HG03565 (cell line): ENCODE data around the gene LIMS2.

Experiments used
- ATAC-seq: cut with Tn5 transposase; IDR thresholded peaks from one replicate; pipeline ENCODE4 v1.9.1; 2021; ENCODE audit warnings: mild to moderate bottlenecking, moderate library complexity; ENCODE audit not compliant: unreplicated experiment

Gene LIMS2

DNA sequence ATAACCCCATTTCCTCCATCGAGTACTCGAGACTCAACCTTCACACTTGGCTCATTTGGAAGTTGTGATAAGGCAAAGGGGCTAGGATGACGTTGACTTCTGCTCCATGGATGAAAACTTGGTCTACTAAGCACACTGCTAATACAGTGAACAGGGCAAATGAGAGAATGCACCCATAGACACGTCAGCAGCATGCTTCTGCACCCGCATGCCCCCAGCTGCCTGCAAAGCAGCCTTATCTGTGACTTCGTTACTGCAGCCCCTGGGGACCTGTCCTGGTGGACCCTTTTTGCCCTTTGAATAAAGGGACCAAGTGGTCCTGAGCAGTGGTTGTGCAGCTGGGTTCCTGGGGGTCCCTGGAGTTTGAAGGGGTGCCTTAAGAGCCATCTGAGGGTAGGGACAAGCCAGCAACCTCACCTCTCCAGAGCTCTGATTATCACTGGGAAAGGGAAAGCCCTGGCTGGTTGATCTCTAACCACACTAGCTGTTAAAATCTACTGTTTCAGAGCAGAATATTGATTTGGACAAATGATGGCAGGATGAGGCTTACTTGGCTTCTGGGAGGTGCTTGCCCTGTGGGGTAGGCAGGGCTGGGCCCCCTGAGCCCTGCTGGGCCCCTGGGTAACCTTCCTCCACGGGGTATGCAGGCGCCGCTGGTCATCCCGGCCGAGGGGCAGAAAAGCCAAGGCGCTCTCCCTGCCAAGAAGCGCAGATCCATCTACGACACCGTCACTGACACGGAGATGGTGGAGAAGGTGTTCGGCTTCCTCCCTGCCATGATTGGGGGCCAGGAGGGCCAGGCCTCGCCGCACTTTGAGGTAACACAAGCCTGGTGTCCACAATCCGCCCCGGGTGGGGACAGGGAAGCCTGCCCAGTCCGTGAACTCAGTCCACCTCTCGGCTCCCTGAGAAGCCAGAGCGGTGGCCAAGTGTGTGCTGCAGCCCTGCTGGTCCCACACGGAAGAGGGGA lies 67.0 kb downstream of the LIMS2 start:
- no peak for ATAC-seq

DNA sequence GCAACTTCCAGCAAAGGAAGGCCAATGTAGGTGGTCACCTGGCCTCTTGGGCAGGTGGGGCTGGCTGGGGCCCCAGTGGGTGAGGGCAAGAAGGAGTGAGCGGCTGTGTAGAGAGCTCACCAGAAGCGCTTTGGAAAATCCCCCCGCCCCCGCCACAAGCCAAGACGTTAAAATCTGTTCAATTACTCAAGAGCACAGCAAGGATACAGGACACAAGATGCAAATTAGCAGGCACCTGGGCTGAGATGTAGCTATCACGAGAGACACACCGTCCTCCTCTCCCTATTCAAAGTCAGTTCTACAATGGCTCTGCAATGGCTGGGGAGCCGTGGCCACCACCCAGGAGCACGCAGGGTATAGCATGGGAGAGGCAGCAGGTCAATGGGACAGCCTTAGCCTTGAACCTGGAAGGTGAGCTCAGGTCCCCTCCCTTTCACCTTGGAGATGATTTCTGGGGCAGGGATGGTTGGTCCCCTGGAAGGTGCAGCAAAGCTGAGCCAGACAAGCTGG lies 67.9 kb downstream of the LIMS2 start:
- no peak for ATAC-seq

DNA sequence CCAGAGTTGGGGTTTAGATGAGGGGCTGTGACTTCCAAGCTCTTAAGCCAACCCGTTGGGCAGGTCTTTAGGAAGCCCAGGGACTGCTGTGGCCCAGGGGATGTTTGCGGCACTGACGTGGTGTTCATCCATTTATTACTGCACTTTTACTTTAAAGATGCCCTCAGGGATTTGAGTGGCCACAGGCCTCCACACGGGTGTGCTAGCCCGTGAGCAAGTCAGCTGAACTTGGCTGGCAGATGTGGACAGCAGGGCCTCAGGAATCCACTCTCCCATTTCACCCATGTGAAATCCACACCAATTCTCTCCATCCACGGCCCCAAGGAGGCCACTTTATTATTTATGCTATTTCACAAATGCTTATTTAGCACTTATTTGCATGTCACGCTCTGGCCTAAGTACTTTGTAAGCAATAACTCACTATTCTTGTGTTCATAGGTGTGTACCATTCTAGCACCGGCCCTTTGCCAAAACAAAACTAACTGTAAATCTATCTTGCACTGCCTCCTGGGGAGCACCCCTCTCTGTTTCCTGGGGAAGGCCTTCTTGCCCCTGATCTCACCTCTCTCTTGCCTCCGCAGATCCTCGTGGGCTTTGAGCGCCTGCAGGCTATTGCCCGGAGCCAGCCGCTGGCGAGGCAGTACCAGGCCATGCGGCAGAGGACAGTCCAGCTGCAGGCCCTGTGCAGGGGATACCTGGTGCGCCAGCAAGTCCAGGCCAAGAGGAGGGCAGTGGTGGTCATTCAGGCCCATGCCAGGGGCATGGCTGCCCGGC lies 68.5 kb downstream of the LIMS2 start:
- no peak for ATAC-seq

DNA sequence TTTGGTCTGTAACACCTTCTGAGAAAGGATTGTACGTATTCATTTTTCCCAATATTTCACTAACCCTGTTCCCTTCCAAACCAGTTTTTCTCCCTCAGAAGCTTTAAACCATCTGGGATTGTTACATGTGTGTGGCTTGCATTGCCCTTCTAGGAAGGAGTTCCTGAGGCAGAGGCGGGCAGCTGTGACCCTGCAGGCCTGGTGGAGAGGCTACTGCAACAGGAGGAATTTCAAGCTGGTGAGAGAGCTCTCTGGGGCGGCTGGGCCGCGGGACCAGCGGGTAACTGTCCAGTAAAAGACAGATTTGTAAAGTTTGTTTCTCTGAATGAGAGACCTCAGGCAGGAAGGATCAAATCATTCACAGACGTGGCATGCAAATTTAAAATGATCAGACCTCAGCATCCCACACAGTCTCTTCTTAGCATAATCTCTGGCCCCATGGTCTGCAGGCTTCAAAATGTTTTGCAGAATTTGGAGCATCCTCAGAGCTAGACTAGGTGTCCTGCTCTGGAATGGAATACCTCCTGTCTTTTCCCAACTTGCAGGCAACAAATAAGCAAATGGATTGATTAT lies 69.6 kb downstream of the LIMS2 start:
- ATAC-seq: no peak

DNA sequence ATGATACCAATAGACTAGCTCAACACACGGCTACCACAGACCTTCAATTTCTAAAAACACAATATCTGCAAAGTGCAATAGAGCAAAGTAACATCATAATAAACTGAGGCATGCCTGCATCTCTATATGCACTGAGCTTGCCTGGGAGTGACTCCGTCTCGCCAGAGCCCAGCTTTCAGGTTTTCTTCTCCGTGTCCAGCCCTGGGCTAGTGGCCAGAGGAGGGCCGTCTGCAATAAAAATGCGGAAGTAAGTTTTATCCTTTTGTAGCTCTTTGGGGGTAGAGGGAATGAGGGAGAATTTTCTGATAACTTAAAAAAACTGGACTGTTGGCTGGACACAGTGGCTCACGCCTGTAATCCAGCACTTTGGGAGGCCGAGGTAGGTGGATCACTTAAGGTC lies 70.3 kb downstream of the LIMS2 start:
- ATAC-seq: no peak

DNA sequence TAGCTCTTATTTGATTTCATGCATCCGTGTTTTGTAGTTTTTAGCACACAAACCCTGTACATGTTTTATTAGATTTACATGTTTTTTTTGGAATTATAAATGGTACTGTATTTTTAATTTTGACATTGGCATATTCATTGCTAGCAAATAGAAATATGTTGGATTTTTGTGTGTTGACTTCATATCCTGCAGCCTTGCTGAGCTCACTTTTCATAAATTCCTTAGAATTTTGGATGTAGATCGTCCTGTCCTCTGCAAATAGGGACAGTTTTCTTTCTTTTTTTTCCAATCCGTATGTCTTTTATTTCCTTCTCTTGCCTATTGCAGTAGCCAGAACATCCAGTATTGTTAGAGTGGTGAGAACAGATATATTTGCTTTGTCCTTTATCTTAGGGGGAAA lies 76.1 kb downstream of the LIMS2 start:
- no peak for ATAC-seq

DNA sequence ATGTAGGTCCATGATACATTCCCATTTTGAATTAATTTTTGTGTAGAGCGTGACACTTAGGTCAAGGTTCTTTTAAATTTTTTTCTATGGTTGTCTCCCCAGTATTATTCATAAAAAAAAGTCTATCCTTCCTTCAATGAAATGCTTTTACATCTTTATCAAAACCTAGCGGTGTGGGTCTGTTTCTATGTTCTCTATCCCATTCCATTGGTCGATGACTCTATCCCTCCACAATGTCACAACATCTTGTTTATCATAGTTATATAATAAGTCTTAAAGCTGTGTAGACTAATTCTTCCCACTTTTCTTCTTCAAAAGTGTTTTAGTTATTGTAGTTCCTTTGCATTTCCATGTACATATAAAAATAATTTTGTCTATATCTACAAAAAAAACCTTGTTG lies 76.6 kb downstream of the LIMS2 start:
- no peak for ATAC-seq

DNA sequence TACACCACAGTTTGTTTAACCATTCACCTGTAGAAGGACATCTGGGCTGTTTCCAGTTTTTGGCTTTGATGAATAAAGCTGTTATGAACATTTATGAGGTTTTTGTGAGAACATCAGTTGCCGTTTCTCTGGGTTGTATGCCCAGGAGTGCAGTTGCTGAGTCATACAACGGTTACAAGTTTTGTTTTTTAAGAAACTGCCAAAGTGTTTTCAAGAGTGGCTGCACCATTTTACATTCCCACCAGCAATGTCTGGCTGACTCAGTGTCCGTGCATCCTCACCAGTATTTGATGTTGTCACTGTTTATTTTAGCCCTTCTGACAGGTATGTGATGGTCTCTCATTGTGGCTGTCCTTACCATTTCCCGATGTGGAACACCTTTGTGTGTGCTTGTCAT lies 77.3 kb downstream of the LIMS2 start:
- no peak for ATAC-seq

DNA sequence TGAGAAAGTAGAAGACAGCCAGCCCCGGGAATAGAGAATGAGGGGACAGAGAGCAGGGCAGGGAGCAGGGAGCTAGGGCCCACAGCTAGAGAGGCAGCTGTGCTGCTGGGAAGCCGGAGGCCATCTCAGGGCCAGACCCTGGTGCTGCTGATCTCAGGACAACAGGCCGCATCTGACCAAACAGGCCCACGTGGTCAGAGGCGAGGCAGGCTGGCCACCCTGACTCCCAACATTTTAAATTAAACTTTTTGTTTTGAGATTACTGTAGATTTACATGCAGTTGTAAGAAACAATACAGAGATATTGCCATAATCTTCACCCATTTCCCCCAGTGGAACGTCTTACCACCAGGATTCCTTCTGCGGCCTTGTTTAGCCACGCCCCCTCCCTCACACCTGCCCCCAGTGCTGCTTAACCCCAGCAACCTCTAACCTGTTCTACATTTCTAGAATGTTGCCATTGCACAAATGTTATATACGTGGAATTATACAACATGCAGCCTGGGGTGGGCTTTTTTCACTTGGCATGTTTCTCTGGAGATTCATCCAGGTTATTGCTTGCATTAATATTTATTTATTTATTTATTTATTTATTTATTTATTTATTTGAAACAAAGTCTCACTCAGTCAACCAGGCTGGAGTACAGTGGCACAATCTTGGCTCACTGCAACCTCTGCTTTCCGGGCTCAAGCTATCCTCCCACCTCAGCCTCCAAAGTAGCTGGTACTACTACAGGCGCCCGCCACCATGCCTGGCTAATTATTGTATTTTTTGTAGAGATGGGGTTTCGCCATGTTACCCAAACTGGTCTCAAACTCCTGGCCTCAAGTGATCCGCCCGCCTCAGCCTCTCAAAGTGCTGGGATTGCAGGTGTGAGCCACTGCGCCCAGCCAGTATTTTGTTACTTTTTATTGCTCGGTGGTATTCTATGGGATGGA lies 78.0 kb downstream of the LIMS2 start:
- no peak for ATAC-seq

DNA sequence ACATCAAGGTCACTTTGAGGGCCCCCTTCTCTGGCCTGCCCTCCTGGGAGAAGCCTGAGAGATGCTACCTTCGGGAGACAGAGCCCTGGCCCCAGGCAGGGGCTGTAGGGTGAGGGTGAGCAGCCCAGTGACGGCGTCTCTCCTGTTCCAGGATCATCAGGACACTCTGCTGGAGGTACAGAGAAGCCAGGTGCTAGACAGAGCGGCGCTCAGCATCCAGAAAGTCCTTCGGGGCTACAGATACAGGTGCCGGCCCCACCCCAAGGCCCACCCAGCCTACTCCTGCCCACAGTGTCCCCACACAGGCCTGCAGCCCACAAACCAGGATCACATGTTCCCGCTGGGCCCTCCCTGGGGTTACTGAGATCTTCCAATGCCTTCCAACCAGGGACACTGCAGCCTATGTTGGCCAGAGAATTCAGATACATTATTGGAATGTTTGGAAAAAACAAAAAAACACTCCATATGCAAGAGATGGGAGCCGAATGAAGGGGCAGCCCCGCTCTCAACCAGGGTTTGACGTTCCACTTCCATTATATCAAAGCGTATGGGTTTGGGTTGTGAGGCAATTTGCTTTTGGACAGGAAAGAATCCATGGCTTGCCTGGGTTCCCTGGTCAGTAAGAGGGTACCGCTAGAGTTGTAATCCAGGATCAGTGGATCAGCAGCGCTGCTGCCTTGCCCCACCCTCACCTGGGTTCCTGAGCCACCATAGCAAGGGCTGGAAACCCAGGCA lies 78.9 kb downstream of the LIMS2 start:
- no peak for ATAC-seq

DNA sequence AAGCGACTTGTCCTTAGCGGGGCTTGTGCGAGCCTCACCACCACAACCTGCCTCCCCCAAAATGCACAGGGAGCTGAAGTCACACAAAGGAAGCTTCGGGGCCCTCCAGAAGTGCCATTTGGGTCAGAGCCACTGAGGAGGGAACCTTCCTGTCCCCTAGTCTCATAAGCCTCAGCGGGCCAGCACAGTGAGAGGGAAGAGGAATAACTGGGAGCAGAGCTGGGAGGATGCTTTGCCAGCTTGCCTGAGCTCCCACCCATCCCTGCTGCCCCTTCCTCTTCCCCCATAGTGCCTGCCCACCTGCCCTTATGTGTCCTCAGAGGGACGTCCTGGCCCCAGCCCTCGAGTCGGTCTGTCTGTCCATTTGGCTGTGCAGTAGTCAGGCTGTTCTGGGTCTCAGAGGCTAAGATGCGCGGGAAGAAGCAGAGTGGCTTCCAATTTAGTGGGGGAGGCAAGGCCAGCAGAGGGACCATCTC lies 81.2 kb downstream of the LIMS2 start:
- ATAC-seq: no peak

DNA sequence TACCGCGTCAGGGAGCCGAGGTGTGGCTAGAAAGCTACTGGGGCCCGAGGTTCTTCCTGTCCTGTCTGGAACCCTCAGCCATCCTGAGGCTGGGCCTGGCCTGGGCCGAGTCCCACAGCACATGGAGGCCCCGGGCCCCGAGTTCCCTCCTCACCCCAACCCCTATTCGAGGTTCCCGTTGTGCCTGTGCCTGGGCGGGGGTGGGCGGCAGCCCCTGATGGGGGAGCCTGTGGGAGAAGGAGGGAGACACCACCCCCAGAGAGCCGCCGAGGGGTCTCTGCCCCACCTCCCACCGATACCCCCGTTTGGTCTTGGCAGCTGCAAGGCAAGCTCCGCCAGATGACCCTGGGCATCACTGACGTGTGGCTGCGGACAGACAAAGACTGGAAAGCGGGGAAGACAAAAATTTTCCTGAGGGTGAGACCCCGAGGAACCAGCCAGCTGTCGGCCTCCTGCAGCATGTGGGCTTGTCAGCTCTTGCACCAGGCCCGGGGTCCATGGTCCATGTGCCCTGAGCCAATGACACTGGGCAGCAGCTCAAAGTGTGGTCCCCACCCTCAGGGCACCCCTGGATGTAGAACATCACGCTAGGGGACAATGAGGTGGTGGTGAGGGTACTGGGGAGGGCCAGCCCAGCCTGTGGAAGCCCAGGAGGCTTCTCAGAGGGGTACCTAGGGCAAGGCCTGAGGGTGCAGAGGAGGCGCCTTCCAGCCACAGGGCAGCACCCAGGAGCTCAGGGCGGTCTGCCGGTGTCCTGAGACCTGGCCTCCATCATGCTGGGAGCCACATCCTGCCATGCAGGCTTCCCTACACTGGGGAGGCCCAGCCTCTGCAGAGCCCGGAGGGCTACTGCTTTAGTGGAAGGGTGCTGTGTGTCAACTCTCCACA lies 81.9 kb downstream of the LIMS2 start:
- ATAC-seq: no peak

DNA sequence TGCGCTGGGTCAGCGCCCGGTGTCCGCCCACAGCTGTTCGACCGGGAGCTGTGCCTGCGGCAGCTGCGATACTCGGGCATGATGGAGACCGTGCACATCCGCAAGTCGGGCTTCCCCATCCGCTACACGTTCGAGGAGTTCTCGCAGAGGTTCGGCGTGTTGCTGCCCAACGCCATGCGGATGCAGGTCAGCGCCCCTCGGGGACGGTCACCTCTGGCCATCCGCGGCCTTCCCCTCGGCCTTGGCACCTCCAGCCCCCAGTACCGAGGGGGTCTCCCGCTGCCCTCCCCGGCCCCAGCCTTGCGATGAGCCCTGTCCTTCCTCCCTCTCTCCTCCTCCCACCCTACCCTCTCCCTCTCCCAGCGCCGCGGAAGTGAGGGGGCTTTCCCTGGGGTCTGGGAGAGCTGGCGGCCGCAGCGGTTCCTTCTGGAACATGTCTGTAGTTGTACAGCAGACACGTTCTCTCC lies 82.5 kb downstream of the LIMS2 start:
- no peak for ATAC-seq

DNA sequence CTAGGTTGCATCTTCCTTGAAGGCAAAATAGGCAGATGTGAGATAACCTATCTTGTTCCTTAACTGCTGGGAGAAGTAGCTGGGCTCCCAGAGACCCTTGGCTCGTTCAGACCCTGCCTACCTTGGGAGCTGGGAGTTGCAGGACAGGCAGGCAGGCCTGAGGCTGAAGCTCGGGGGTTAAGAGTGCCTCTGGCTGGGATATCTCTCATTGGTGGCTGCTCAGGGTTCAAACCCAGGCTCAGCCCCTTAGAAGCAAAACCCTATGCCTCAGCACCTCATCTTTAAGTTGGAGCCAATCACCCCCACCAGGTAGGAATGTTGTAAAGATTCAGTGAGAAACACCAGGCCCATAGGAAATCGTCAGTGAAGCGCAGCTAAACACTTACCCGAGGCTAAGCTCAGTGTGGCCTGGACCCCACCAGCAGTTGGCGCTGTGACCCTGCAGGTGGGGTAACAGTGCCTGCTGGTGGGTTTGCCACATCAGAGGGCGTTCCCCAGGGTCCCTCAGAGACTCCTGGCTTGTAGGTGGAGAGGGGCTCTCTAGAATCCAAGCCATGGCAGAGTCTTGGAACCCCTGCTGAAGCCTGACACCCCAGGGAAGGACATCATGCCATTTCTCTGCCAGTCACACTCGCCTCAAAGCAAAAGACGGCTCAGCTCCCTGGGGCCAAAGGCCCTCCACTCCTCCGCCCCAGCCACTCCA lies 84.0 kb downstream of the LIMS2 start:
- ATAC-seq: no peak

DNA sequence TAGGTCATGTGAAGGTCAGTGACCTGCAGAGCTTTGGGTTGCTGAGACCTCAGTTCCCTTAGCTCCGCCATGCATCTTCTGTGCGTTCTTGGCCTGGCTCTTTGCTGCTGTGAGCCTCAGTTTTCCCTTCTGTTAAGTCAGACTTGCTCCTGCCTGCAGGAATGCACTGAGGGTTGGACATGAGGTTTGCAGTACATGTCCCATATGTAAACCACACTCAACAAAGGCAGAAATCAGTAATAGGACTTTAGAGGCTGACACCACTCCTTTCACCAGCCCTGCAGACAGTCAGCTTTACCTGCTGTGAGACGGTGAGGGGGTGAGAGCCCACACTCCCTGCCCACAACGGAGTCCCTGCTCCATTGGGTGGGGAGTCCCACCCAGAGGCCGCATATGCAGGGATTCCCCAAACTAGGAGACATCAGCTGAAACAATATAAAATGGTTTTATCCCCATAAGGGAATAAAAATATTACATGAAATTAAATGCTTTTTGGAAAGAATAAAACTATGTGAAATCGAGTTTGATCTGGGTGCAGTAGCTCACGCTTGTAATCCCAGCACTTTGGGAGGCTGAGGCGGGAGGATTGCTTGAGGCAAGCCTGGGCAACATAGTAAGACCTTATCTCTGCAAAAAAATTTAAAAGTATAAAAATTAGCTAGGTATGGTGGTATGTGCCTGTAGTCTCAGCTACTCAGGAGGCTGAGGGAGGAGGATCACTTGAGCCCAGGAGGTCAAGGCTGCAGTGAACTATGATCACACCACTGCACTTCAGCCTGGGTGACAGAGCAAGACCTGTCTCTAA lies 84.7 kb downstream of the LIMS2 start:
- no peak for ATAC-seq

DNA sequence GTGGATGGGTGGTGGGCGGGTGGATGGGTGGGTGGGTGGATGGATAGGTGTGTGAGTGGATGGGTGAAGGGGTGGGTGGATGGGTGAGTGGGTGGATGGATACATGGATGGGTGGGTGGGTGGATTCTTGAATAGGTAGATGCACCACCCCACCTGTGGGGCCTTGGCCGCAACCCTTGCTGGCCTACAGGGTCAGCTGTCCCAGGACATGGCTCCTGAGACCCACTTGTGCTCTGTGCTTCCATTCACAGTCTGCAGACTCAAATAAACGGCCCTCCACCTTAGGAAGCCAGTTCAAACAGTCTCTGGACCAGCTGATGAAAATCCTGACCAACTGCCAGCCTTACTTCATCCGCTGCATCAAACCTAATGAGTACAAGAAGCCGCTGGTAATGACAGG lies 85.5 kb downstream of the LIMS2 start:
- no peak for ATAC-seq

DNA sequence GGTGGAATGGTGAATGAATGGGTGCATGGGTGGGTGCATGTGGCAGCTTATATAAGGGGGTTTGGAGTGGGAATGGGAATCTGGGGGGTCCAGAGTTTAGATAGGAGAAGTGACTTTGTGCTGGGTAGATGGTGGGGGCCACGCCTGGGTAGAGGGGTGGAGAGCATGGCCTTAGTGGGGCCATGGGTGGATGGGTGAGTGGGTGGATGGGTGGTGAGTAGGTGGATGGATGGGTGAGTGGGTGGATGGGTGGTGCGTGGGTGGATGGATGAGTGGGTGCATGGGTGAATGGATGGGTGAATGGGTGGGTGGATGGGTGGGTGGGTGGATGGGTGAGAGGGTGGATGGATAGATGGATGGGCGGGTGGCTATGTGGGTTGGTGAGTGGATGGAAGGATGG lies 86.0 kb downstream of the LIMS2 start:
- no peak for ATAC-seq
